ENCODE results near the gene NKIRAS1.
A peak's percentile ranks its signal among the peaks of the same experiment; 100 is the strongest.
"Not testable (repeated sequence)": the region's sequence is repeated elsewhere in the genome, so short reads cannot be mapped to it uniquely, and the experiment has no call there.

The NKIRAS1 gene

DNA sequence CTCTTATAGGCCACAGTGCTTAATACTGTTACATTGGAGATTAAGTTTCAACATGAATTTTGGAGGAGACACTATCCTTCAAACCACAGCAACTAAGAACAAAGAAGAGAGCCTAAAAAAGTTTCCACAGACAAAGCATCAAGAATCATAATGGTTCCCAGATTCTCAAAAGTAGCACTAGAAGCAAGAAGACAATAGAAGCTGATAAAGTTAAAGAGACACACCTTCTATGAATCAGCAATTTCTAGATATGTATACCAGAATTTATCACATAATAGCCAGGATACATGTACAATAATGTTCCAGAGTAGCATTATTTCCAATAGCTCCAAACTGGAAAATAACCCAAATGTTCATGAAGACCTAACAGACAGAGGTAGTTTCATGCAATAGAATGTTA, 12.2 kb downstream of the NKIRAS1 start:
- DNase-seq (ENCODE audit: low read depth) = no peak

- no peak for DNase-seq (ENCODE audit: low read depth)
Measured at GRCh38 chr3:23900744-23901143, 16.0 kb downstream of the NKIRAS1 start.

GRCh38 chr3:23895181-23895580, 21.6 kb downstream of the NKIRAS1 start:
- DNase-seq (ENCODE audit: low read depth) = no peak

GRCh38 chr3:23894254-23895061, 22.3 kb downstream of the NKIRAS1 start:
- no peak for DNase-seq (ENCODE audit: low read depth)

DNA sequence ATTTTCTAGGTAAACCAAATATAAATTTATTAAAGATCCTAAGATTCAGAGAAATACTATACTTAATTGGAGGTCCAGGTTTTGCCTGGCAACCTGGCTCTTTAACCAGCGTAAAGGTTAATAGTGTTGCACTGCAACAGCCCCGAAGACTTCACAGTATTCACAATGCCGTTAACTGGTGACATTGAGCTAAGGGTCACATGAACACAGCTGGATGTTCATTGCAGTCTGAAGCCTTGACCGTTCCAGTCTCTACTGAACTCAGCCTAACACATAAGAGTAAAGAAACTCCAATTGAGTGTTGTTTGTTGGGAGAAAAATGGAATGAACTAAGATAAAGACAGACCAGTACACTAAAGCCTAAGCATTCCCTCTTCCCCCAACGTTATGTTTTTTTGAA, 26.8 kb downstream of the NKIRAS1 start:
- DNase-seq (ENCODE audit: low read depth) = no peak

DNA sequence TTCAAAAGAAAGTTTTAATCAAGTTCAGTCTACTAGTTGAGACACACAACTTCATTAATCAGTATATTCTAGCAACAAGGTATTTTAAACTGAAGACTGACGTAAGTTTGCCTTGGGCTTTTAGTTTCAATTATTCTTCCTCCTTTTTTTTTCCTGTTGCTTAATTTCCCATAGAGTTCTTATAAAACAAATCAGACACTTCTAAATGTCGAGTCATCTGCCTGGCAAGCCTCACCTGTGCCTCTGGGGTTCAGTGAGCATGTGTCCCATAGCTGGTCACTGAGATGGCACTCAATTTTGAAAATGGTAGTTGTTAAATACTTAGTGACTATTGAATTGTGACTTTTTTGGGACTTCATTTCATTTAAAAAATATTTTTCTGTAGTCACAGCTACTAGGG, 27.4 kb downstream of the NKIRAS1 start:
- no peak for DNase-seq (ENCODE audit: low read depth)

DNA sequence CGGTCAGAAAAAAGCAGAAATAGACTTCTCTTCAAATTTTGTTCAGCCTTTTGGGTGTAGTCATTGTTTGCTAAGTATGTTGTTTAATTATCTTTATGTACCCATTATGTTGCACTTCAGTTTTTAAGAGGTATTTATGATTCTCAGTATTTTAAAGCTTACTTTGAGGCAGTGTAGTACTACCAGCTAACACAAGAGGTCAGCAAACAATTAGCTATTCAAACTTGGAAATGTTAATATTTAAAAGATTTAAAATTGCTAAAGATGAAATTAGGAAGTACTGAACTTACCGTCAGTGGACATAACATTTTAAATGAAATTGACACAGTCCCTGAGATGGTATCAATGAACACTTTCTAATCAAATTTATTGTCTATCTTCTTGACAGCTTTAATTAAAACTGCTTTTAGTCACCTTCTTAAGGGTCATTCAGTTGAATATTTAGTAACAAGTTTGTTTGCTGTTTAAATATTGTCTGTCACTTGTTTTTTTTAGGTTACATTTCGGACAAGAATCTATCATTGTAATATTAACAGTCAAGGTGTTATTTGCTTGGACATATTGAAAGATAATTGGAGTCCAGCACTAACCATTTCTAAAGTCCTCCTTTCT, 28.1 kb downstream of the NKIRAS1 start:
- no peak for DNase-seq (ENCODE audit: low read depth)

DNA sequence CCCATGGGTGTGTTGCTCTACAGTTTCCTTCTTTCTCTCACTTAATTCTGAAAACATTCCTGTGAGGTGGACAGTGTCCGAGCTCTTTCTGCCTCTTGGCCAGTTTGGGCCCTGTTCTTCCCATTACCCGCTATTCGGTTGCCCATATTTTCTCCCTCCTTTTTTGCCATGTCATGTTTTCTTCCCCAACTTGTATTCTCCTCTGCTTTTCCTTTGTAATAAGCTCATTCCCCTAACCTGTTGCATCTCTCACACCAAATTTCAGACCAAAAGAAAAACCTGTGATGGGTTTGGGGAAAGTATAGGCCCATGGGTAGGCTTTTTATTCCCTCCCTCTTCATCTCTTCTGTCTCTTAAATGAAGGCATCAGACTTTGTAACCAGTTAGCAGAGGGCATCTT, 30.5 kb downstream of the NKIRAS1 start:
- no peak for DNase-seq (ENCODE audit: low read depth)

DNA sequence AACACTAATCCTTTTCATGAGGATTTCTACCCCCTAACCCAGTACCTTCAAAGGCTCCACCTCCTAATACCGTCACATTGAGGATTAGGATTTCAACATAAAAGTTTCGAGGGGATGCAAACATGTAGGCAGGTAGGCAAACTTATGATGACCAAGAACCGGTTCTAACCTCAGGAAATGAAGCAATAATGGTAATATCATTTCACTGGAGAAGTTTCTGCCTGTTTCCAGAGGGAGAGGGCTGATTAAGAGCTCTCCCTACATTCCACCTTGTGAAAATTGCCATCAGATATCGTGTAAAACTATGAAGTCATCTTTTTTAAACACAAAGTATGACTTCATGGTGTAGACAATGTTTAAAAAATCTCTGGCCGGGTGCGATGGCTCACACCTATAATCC, 31.6 kb downstream of the NKIRAS1 start:
- DNase-seq (ENCODE audit: low read depth) = no peak

GRCh38 chr3:23884481-23884880, 32.3 kb downstream of the NKIRAS1 start:
- DNase-seq (ENCODE audit: low read depth) = no peak

GRCh38 chr3:23882487-23882918, 34.3 kb downstream of the NKIRAS1 start:
- DNase-seq (ENCODE audit: low read depth) = no peak

DNA sequence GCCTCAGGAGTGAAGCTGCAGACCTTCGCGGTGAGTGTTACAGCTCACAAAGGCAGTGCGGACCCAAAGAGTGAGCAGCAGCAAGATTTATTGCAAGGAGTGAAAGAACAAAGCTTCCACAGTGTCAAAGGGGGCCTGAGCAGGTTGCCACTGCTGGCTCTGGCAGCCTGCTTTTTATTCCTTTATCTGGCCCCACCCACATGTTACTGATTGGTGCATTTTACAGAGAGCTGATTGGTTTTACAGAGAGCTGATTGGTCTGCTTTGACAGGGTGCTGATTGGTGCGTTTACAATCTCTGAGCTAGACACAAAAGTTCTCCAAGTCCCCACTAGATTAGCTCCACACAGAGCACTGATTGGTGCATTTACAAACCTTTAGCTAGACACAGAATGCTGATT, 34.8 kb downstream of the NKIRAS1 start:
- not testable (repeated sequence) for DNase-seq (ENCODE audit: low read depth)

GRCh38 chr3:23880703-23881339, 36.0 kb downstream of the NKIRAS1 start:
- DNase-seq (ENCODE audit: low read depth) = no peak

- no peak for DNase-seq (ENCODE audit: low read depth)
Measured at GRCh38 chr3:23879485-23879884, 37.3 kb downstream of the NKIRAS1 start.

GRCh38 chr3:23877329-23877980, 39.3 kb downstream of the NKIRAS1 start:
- DNase-seq (ENCODE audit: low read depth) = peak; percentile 90

DNA sequence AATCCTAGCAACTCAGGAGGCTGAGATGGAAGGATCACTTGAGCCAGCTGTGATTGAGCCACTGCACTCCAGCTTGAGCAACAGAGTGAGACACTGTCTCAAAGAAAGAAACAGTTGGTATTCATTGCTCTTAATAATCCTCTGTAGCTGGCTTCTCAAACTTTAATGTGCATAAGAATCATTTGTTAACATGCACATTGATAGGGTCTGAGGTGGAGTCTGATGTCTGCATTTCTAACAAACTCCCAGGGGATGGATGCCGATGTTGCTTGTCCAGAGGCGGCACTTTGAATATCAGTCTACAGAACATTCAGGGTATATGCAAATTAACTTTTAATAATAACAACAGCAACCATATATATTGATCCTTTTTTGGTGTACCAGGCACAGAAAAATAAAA, 39.9 kb downstream of the NKIRAS1 start:
- no peak for DNase-seq (ENCODE audit: low read depth)

DNA sequence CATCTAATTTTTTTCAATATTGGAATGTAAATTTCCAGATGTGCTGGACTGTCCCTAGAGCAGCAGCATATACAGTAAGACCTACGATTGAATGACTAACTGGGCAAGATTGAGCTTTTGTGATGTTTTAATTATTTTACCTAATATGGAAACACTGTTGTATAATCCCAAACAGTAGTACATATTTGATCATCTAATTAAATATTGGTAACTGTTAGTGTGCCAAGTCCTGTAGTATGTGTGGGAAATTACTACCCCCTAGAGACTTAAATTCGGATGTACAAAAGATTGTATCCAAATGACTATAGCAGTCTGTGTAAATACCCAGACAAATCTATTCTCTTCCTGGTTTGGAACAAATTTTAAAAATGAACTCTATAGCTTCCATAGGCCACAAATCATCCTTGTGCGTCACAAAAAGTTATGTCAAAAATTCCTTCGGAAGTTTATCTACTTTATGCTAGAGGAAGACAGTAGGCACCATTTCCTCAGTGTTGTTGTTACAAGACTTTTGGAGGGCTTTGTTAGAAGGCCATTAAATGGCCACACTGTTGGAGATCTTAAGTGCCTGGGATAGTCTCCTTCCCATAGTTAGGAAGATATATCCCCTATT, 41.6 kb downstream of the NKIRAS1 start:
- no peak for DNase-seq (ENCODE audit: low read depth)

GRCh38 chr3:23874359-23875112, 42.3 kb downstream of the NKIRAS1 start:
- DNase-seq (ENCODE audit: low read depth) = peak; percentile 53

DNA sequence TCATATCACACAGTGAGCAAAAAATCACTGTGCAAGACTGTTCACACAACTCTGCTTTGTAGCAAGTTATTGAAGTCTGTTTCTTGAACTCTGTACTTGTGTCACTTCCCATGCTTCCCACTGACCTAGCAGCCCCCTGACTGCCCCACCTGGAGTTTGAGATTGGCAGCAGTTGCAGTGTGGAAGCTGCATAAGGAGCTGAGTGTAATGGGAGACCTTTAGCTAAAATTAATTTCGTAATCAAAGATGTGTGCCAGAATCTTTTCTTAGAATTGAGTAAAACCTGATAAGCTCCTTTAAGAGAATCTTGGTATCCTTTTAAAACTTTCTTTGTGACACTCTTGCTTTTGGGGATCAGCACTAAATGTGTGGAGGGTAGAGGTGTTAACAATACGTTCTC, 42.8 kb downstream of the NKIRAS1 start:
- no peak for DNase-seq (ENCODE audit: low read depth)

- DNase-seq (ENCODE audit: low read depth) = no peak
Measured at GRCh38 chr3:23872330-23872729, 44.5 kb downstream of the NKIRAS1 start.

GRCh38 chr3:23871361-23871760, 45.4 kb downstream of the NKIRAS1 start:
- not testable (repeated sequence) for DNase-seq (ENCODE audit: low read depth)

- DNase-seq (ENCODE audit: low read depth) = not testable (repeated sequence)
Measured at GRCh38 chr3:23870663-23871043, 46.1 kb downstream of the NKIRAS1 start.
